GM12878 (cell line): ENCODE results near the gene ZNF507. TPM values are rescaled to one million over a fixed set of nuclear protein-coding genes. Genes with fewer than 3 reads are reported as not detected.

ENCODE experiments used
- ATAC-seq: fragments of 200-7000 bp; cut with Tn5 transposase; 3 replicates; pipeline ENCODE4 v1.9.1; 2020; ENCODE audit warnings: mild to moderate bottlenecking, moderate library complexity
- BruUV-seq: library from RNA; stranded (reverse); fragments of 400-500 nt; replicated peaks from 2 replicates; lab custom pipeline; 2021; lab: Mats Ljungman, UMichigan
- CTCF ChIA-PET: fragments of 300-600 bp; sonication (Branson Sonifier 250); formaldehyde crosslinking; extraction: SDS; loops from one replicate; lab custom pipeline; 2021; ENCODE audit warnings: inconsistent platforms; lab: Yijun Ruan, JAX
- POLR2A ChIA-PET: fragments of 350-600 bp; formaldehyde crosslinking; extraction: SDS; loops from one replicate; lab custom pipeline; 2021; ENCODE audit warnings: inconsistent platforms; lab: Charles Lee
- RAD21 ChIA-PET: fragments of 300-600 bp; sonication (Branson Sonifier 250); formaldehyde crosslinking; loops from one replicate; lab custom pipeline; 2023; ENCODE audit warnings: antibody characterized with exemption; ENCODE audit not compliant: unreplicated experiment; lab: Charles Lee
- SMC1A ChIA-PET: fragments of 300-600 bp; sonication (Branson Sonifier 250); formaldehyde crosslinking; loops from one replicate; lab custom pipeline; 2023; ENCODE audit not compliant: unreplicated experiment, uncharacterized antibody; lab: Charles Lee
- DNase-seq: peaks from one replicate; pipeline ENCODE4 v3.0.0-alpha.2; 2011; ENCODE audit warnings: low read depth, low spot score
- FAIRE-seq: peaks from 3 replicates; lab custom pipeline; 2011; peaks lifted over from hg19 to GRCh38; lab: Jason Lieb, UNC
- H2AFZ ChIP-seq: 2 replicates; pipeline ENCODE4 v1.6.0; 2011; ENCODE audit warnings: low read depth, low read length, control low read depth; ENCODE audit not compliant: control insufficient read depth
- H3K27ac ChIP-seq: 2 replicates; pipeline ENCODE4 v1.5.1; 2011; ENCODE audit warnings: control low read depth; ENCODE audit not compliant: control insufficient read depth, insufficient read depth
- H3K27me3 ChIP-seq, 2 experiments: replicated peaks in 1 of 2; 2 replicates each; pipeline versions ENCODE4 v1.6.0 to v1.6.1; 2011; ENCODE audit warnings: low read length in 1 of 2; ENCODE audit not compliant: control insufficient read depth in 2 of 2, insufficient read depth in 2 of 2
- H3K36me3 ChIP-seq, 2 experiments: 2 replicates each; pipeline ENCODE4 v1.5.1; 2011; ENCODE audit warnings: low read length in 1 of 2; ENCODE audit not compliant: control insufficient read depth in 2 of 2, insufficient read depth in 2 of 2
- H3K4me1 ChIP-seq: 2 replicates; pipeline ENCODE4 v1.6.1; 2011; ENCODE audit warnings: mild to moderate bottlenecking, low read length, moderate library complexity, mixed read lengths; ENCODE audit not compliant: control insufficient read depth, insufficient read depth
- H3K4me2 ChIP-seq: 2 replicates; pipeline ENCODE4 v1.6.0; 2011; ENCODE audit warnings: control low read depth; ENCODE audit not compliant: control insufficient read depth, insufficient read depth
- H3K4me3 ChIP-seq: fragments of 200-600 bp; sonication (generic); 2 replicates; pipeline ENCODE4 v1.5.1; 2016
- H3K79me2 ChIP-seq: 2 replicates; pipeline ENCODE4 v1.6.0; 2011; ENCODE audit warnings: low read length; ENCODE audit not compliant: control insufficient read depth, insufficient read depth
- H3K9ac ChIP-seq: 2 replicates; pipeline ENCODE4 v1.8.0; 2011; ENCODE audit warnings: low read length, control low read depth, mixed read lengths; ENCODE audit not compliant: control insufficient read depth, insufficient read depth
- H3K9me3 ChIP-seq: replicated peaks from 3 replicates; pipeline ENCODE4 v1.5.1; 2011; ENCODE audit warnings: mild to moderate bottlenecking, low read length; ENCODE audit not compliant: control insufficient read depth, insufficient read depth
- H4K20me1 ChIP-seq: 2 replicates; pipeline ENCODE4 v1.6.0; 2011; ENCODE audit not compliant: control insufficient read depth, insufficient read depth
- CTCF ChIP-seq, 3 experiments: IDR thresholded peaks in 2 of 3; conservative IDR thresholded peaks in 1 of 3; 2 replicates each; pipeline ENCODE4 v1.5.1; 2011; ENCODE audit warnings: low read depth in 3 of 3, low read length in 3 of 3, mild to moderate bottlenecking in 3 of 3, control low read depth in 2 of 3, moderate library complexity in 2 of 3, inconsistent platforms in 1 of 3, mixed read lengths in 1 of 3; ENCODE audit not compliant: control insufficient read depth in 2 of 3, insufficient read depth in 1 of 3; ENCODE audit errors: extremely low read depth in 1 of 3
- MXI1 ChIP-seq: fragments of 150-350 bp; IDR thresholded peaks from 2 replicates; pipeline ENCODE4 v1.6.1; 2011; ENCODE audit warnings: low read depth, mild to moderate bottlenecking, inconsistent platforms, low read length, improper control_type of control experiment
- WGBS: methylation state at CpG from one replicate; pipeline ENCODE4 v1.1.6; 2016; ENCODE audit warnings: low lambda C conversion rate; ENCODE audit not compliant: insufficient replicate concordance, insufficient coverage; ENCODE audit errors: missing lambda C conversion rate; 5-methylcytosine and 5-hydroxymethylcytosine counted together
- in situ Hi-C: fragments of 300-500 bp; cut with MboI; formaldehyde crosslinking; loops from 9 replicates; pipeline ENCODE4 v1.14.3; 2018; ENCODE audit warnings: mixed read lengths
- intact Hi-C: fragments of 100-400 bp; cut with micrococcal nuclease; formaldehyde crosslinking; loops from one replicate; pipeline ENCODE4 v1.14.2; 2022; ENCODE audit not compliant: unreplicated experiment
- polyA plus RNA-seq, 11 experiments: library from polyadenylated mRNA; depleted of rRNA in 4 of 11; unstranded in 6 of 11; stranded (reverse) in 5 of 11; fragments of >200 nt; fragmentation: Nextera tagmentation in 4 of 11; fragmentation: Illumina TruSeq in 1 of 11; extraction: Ambion mirVana in 4 of 11; extraction: Trizol in 1 of 11; gene quantifications; 1 replicate in 1 of 11; 2 replicates in 10 of 11; pipeline versions ENCODE4 v1.2.1 to v1.2.3, GENCODE V29; 2011 to 2016; ENCODE audit warnings: inconsistent platforms in 2 of 11, missing spikeins in 2 of 11, low read depth in 1 of 11
- total RNA-seq, 4 experiments: library from RNA; depleted of rRNA in 3 of 4; stranded (reverse); fragments of >200 nt in 3 of 4; fragmentation: Illumina TruSeq in 1 of 4; extraction: Trizol in 1 of 4; gene quantifications; 2 replicates each; pipeline versions ENCODE4 v1.2.1 to v1.2.3, GENCODE V29; 2013 to 2021

The ZNF507 gene
- total and polyA plus RNA-seq, 10 of the 15 experiments (the other 5 are each of a cell fraction or from before 2014, with no cell fraction given), result 2.3 to 18.4 (median 10.1) TPM

- ChIA-PET RAD21 (no interaction called here), SMC1A (no interaction called here), POLR2A (interaction anchor here (0.5 to 0.6 kb wide), 2 partner anchors 28 to 174 kb away, joined by 3 read pairs; no protein-coding TSS in a partner anchor), CTCF (no interaction called here)
- Histone ChIP-seq H3K36me3 (no peaks in the 10 kb centered on the region), H3K27ac (no peak overlapping the region), H3K4me3 (no peak overlapping the region), H3K9ac (no peak overlapping the region), H3K4me1 (no peaks in the 10 kb centered on the region), H4K20me1 (no peaks in the 10 kb centered on the region), H3K4me2 (no peak overlapping the region), H3K9me3 (no peaks in the 10 kb centered on the region), H3K27me3 (no peaks in the 10 kb centered on the region), H3K79me2 (no peaks in the 10 kb centered on the region), H2AFZ (no peak overlapping the region)
- no peak for DNase-seq
- in situ Hi-C loops (no loop called here), intact Hi-C loops (no loop called here)
- WGBS, result 58% methylated on average over 10 of the region's 10 CpGs
- ATAC-seq, result no peak
- TF ChIP-seq MXI1 (no peak), CTCF (IDR thresholded peaks at IDR 0.05 in 2 of 3, conservative IDR thresholded peaks at IDR 0.05 in 1 of 3; ENCODE audit: control insufficient read depth in 2 of 3, extremely low read depth in 1 of 3, insufficient read depth in 1 of 3, low read depth in 3 of 3, low read length in 3 of 3) (peak in 1 of 3 experiments; percentile 19; a peak in 1 of 6 replicates)
- FAIRE-seq, result no peak
- no TSS peak for BruUV-seq
These were observed 20.7 kb upstream of the ZNF507 start for GRCh38 chr19:32324631-32325285.
